A549 (cell line): ENCODE measurements around the gene ASIC2. TPM values are rescaled to one million over a fixed set of nuclear protein-coding genes. Genes with fewer than 3 reads are reported as not detected.
A peak's percentile ranks its signal among the peaks of the same experiment; 100 is the strongest.

Source experiments
- ATAC-seq, 2 experiments: fragments of 200-7000 bp in 1 of 2; fragments of >200 bp in 1 of 2; cut with Nextera tagmentation in 1 of 2; cut with Tn5 transposase in 1 of 2; 3 replicates each; pipeline versions ENCODE4 v1.8.0 to v1.9.1; 2018 to 2020; ENCODE audit warnings: mild to moderate bottlenecking in 1 of 2, moderate library complexity in 1 of 2
- CTCF ChIA-PET: fragments of 300-600 bp; sonication (Branson Sonifier 250); formaldehyde crosslinking; extraction: SDS; loops from one replicate; lab custom pipeline; 2021; ENCODE audit warnings: antibody characterized with exemption, inconsistent platforms; lab: Yijun Ruan, JAX
- POLR2A ChIA-PET: fragments of 350-600 bp; formaldehyde crosslinking; extraction: SDS; loops from one replicate; lab custom pipeline; 2021; ENCODE audit warnings: antibody characterized with exemption, inconsistent platforms; lab: Yijun Ruan, JAX
- DNase-seq, 2 experiments: peaks; one replicate each; pipeline versions ENCODE4 v3.0.0 to v3.0.0-alpha.2; 2011 to 2016; ENCODE audit warnings: low read depth in 1 of 2, low spot score in 1 of 2
- FAIRE-seq: peaks from 2 replicates; lab custom pipeline; 2011; peaks lifted over from hg19 to GRCh38; lab: Jason Lieb, UNC
- H3K27ac ChIP-seq, 2 experiments: fragments of >200 bp; sonication (Bioruptor Twin); formaldehyde crosslinking; 3 replicates each; pipeline ENCODE4 v1.5.1; 2016 to 2017
- H3K4me1 ChIP-seq: fragments of >200 bp; sonication (Bioruptor Twin); formaldehyde crosslinking; 3 replicates; pipeline ENCODE4 v1.6.1; 2016
- H3K4me2 ChIP-seq: fragments of >200 bp; sonication (Bioruptor Twin); formaldehyde crosslinking; 3 replicates; pipeline ENCODE4 v1.6.1; 2016
- H3K4me3 ChIP-seq: fragments of >200 bp; sonication (Bioruptor Twin); formaldehyde crosslinking; 3 replicates; pipeline ENCODE4 v1.5.1; 2016
- H3K9me3 ChIP-seq: fragments of >200 bp; sonication (Bioruptor Twin); formaldehyde crosslinking; 3 replicates; pipeline ENCODE4 v1.6.1; 2016
- BCL3 ChIP-seq: fragments of >200 bp; sonication (Bioruptor Twin); formaldehyde crosslinking; IDR thresholded peaks from 3 replicates; pipeline ENCODE4 v1.6.1; 2016
- BHLHE40 ChIP-seq: IDR thresholded peaks from 2 replicates; pipeline ENCODE4 v1.6.1; 2012; ENCODE audit warnings: low read depth, low read length, inconsistent platforms
- CHD2 ChIP-seq: fragments of 150-350 bp; IDR thresholded peaks from 2 replicates; pipeline ENCODE4 v1.6.1; 2014; ENCODE audit warnings: low read length; ENCODE audit not compliant: partially characterized antibody
- CTCF ChIP-seq: fragments of >200 bp; sonication (Bioruptor Twin); formaldehyde crosslinking; IDR thresholded peaks from 3 replicates; pipeline ENCODE4 v1.5.1; 2016
- HES2 ChIP-seq: fragments of >200 bp; sonication (Bioruptor Twin); formaldehyde crosslinking; IDR thresholded peaks from 2 replicates; pipeline ENCODE4 v1.6.1; 2016
- HMGXB4 ChIP-seq: fragments of 250-450 bp; sonication (Bioruptor Pico); IDR thresholded peaks from 2 replicates; pipeline ENCODE4 v1.5.0; 2021; ENCODE audit warnings: mild to moderate bottlenecking, moderate library complexity, borderline replicate concordance
- HOXA7 ChIP-seq: fragments of 250-450 bp; sonication (Bioruptor Pico); IDR thresholded peaks from 2 replicates; pipeline ENCODE4 v1.5.0; 2020; ENCODE audit warnings: mild to moderate bottlenecking, moderate library complexity
- JUN ChIP-seq, 2 experiments: fragments of >200 bp; sonication (Bioruptor Twin); formaldehyde crosslinking; IDR thresholded peaks; 2 replicates in 1 of 2; 3 replicates in 1 of 2; pipeline ENCODE4 v1.6.1; 2016 to 2017
- MAFK ChIP-seq: fragments of 450-650 bp; IDR thresholded peaks from 2 replicates; pipeline ENCODE4 v1.6.1; 2014; ENCODE audit not compliant: partially characterized antibody
- MAZ ChIP-seq: fragments of 150-350 bp; IDR thresholded peaks from 2 replicates; pipeline ENCODE4 v1.6.1; 2014; ENCODE audit warnings: antibody characterized with exemption, low read depth, low read length, borderline replicate concordance
- NPAS2 ChIP-seq: fragments of 250-450 bp; sonication (Bioruptor Pico); IDR thresholded peaks from 2 replicates; pipeline ENCODE4 v1.8.0; 2022; ENCODE audit warnings: mild to moderate bottlenecking, moderate library complexity, borderline replicate concordance
- SMC3 ChIP-seq: fragments of >200 bp; sonication (Bioruptor Twin); formaldehyde crosslinking; IDR thresholded peaks from 3 replicates; pipeline ENCODE4 v1.6.1; 2018; ENCODE audit warnings: inconsistent platforms
- USF2 ChIP-seq: fragments of 450-650 bp; IDR thresholded peaks from 2 replicates; pipeline ENCODE4 v1.6.1; 2014; ENCODE audit warnings: antibody characterized with exemption
- ZNF302 ChIP-seq: fragments of 250-450 bp; sonication (Bioruptor Pico); IDR thresholded peaks from 2 replicates; pipeline ENCODE4 v1.9.0; 2021; ENCODE audit warnings: inconsistent platforms, mild to moderate bottlenecking, moderate library complexity
- WGBS: methylation state at CpG from one replicate; pipeline ENCODE4 v1.1.6; 2017; ENCODE audit errors: missing lambda C conversion rate; 5-methylcytosine and 5-hydroxymethylcytosine counted together
- polyA plus RNA-seq, 4 experiments: library from polyadenylated mRNA; depleted of rRNA in 3 of 4; stranded (reverse); fragments of >200 nt; fragmentation: RNase III in 1 of 4; extraction: RNeasy Plus Mini Kit Qiagen cat#74134 plus additional on column Dnase treatment in 1 of 4; gene quantifications; 2 replicates in 3 of 4; 3 replicates in 1 of 4; pipeline ENCODE4 v1.2.3, GENCODE V29; 2011 to 2017

Gene ASIC2
- polyA plus RNA-seq, 2 of the 4 experiments (the other 2 are of a cell fraction) = 1.5 to 1.9 TPM

GRCh38 chr17:33209671-33210070 is 83.4 kb downstream of the ASIC2 start:
- H3K9me3 ChIP-seq = no peaks in the 10 kb centered on the region; the same call in 2 of the 3 replicates
- no peak overlapping the region for H3K27ac ChIP-seq
- ChIA-PET CTCF (interaction anchor here (0.8 to 1.9 kb wide), 2 partner anchors 76 to 83 kb away, joined by 4 to 7 read pairs; partner anchors contain the start of gene ASIC2), POLR2A (no interaction called here)
- H3K4me1 ChIP-seq = 0 out of 3 replicates have a peak, but pooled peaks cover 3% of the 10 kb centered on the region
- TF ChIP-seq USF2 = no peak
- TF ChIP-seq HMGXB4 = no peak
- no peak for TF ChIP-seq SMC3
- TF ChIP-seq HOXA7 = no peak
- H3K4me3 ChIP-seq = no peak overlapping the region
- ATAC-seq = no peak
- DNase-seq = peak in 1 of 2 experiments; percentile 30
- no peak overlapping the region for H3K4me2 ChIP-seq
- no peak for FAIRE-seq
- WGBS = 9% methylated on average over 2 of the region's 2 CpGs

GRCh38 chr17:33207231-33207630 is 85.9 kb downstream of the ASIC2 start:
- 59% methylated on average over 4 of the region's 4 CpGs for WGBS

GRCh38 chr17:33205552-33205951 is 87.5 kb downstream of the ASIC2 start:
- DNase-seq (no peak), FAIRE-seq (no peak), ATAC-seq (no peak)
- Histone ChIP-seq H3K27ac (no peak overlapping the region), H3K9me3 (no peaks in the 10 kb centered on the region), H3K4me2 (no peak overlapping the region), H3K4me1 (peaks cover 8% of the 10 kb centered on the region), H3K4me3 (no peak overlapping the region)
- CTCF ChIA-PET = interaction anchor here (0.9 kb wide), 1 partner anchor 87 kb away, joined by 3 read pairs; the partner anchor contains the start of gene ASIC2
- POLR2A ChIA-PET = no interaction called here
- no peak for TF ChIP-seq NPAS2
- TF ChIP-seq CTCF = no peak
- TF ChIP-seq BCL3 = no peak
- no peak for TF ChIP-seq MAZ
- no peak for TF ChIP-seq BHLHE40
- TF ChIP-seq ZNF302 (CRISPR knock-in tag) = no peak
- WGBS = 72% methylated on average over 8 of the region's 8 CpGs

More at GRCh38 chr17:33207231-33207630, 85.9 kb downstream of the ASIC2 start:
- no peak overlapping the region for H3K4me3 ChIP-seq
- H3K9me3 ChIP-seq = no peaks in the 10 kb centered on the region; the same call in 2 of the 3 replicates
- DNase-seq (no peak), FAIRE-seq (no peak), ATAC-seq (no peak)
- ChIA-PET POLR2A (no interaction called here), CTCF (no interaction called here)
- no peak overlapping the region for H3K4me2 ChIP-seq
- 0 out of 3 replicates have a peak, but pooled peaks cover 3% of the 10 kb centered on the region for H3K4me1 ChIP-seq
- TF ChIP-seq HES2 (no peak), MAFK (peak; percentile 81)
- H3K27ac ChIP-seq = no peak overlapping the region

- Histone ChIP-seq H3K4me1 (peaks cover 11% of the 10 kb centered on the region), H3K4me3 (no peak overlapping the region), H3K9me3 (no peaks in the 10 kb centered on the region), H3K4me2 (no peak overlapping the region), H3K27ac (no peak overlapping the region)
- TF ChIP-seq MAFK (no peak), CHD2 (no peak), JUN (IDR thresholded peaks at IDR 0.05) (no peak)
- no peak for ATAC-seq
- CTCF ChIA-PET = interaction anchor here (1.3 kb wide), 1 partner anchor 24 kb away, joined by 3 read pairs; no protein-coding TSS in a partner anchor
- no peak for DNase-seq
- 69% methylated on average over 2 of the region's 2 CpGs for WGBS
- no peak for FAIRE-seq
- POLR2A ChIA-PET = no interaction called here
These were observed 88.4 kb downstream of the ASIC2 start for GRCh38 chr17:33204701-33205100.
